Astrocyte (in vitro differentiated cells and primary cell): Measurements from ENCODE around the gene MIA2. TPM values are rescaled to one million over a fixed set of nuclear protein-coding genes. Genes with fewer than 3 reads are reported as not detected.
"Not testable (repeated sequence)": the region's sequence is repeated elsewhere in the genome, so short reads cannot be mapped to it uniquely, and the experiment has no call there.

Source experiments
- DNase-seq: peaks from one replicate; pipeline ENCODE4 v3.0.0-alpha.2; 2010; ENCODE audit warnings: low read depth
- FAIRE-seq: peaks from 2 replicates; lab custom pipeline; 2011; peaks lifted over from hg19 to GRCh38; lab: Jason Lieb, UNC
- H2AFZ ChIP-seq: 2 replicates; pipeline ENCODE4 v1.6.0; 2012; ENCODE audit warnings: low read depth, low read length, inconsistent platforms
- H3K27ac ChIP-seq: 2 replicates; pipeline ENCODE4 v1.5.1; 2011; ENCODE audit warnings: low read depth, low read length, inconsistent platforms
- H3K27me3 ChIP-seq: 2 replicates; pipeline ENCODE4 v1.6.0; 2011; ENCODE audit warnings: low read length, inconsistent platforms; ENCODE audit not compliant: insufficient read depth
- H3K36me3 ChIP-seq: 2 replicates; pipeline ENCODE4 v1.5.1; 2011; ENCODE audit warnings: low read length, inconsistent platforms; ENCODE audit not compliant: insufficient read depth
- H3K4me1 ChIP-seq: 2 replicates; pipeline ENCODE4 v1.5.1; 2011; ENCODE audit warnings: low read length, inconsistent platforms; ENCODE audit not compliant: insufficient read depth
- H3K4me2 ChIP-seq: 2 replicates; pipeline ENCODE4 v1.6.0; 2012; ENCODE audit warnings: low read length, inconsistent platforms
- H3K4me3 ChIP-seq: 2 replicates; pipeline ENCODE4 v1.5.1; 2011; ENCODE audit warnings: low read depth, mild to moderate bottlenecking, low read length, inconsistent platforms; ENCODE audit not compliant: insufficient read depth
- H3K79me2 ChIP-seq: 2 replicates; pipeline ENCODE4 v1.6.0; 2012; ENCODE audit warnings: mild to moderate bottlenecking, low read length, inconsistent platforms; ENCODE audit not compliant: insufficient read depth
- H3K9ac ChIP-seq: 2 replicates; pipeline ENCODE4 v1.6.0; 2012; ENCODE audit warnings: mild to moderate bottlenecking, low read length, inconsistent platforms
- H3K9me3 ChIP-seq: 2 replicates; pipeline ENCODE4 v1.5.1; 2012; ENCODE audit warnings: low read depth, mild to moderate bottlenecking, low read length, inconsistent platforms; ENCODE audit not compliant: insufficient read depth
- H4K20me1 ChIP-seq: 2 replicates; pipeline ENCODE4 v1.6.0; 2012; ENCODE audit warnings: low read length, inconsistent platforms; ENCODE audit not compliant: insufficient read depth
- H3K27ac Mint-ChIP-seq: one replicate; pipeline ENCODE4 v1.8.0; 2021; ENCODE audit warnings: mild to moderate bottlenecking, mixed read lengths; ENCODE audit not compliant: unreplicated experiment
- H3K27me3 Mint-ChIP-seq: one replicate; pipeline ENCODE4 v1.8.0; 2021; ENCODE audit warnings: low read depth, mixed read lengths; ENCODE audit not compliant: unreplicated experiment
- H3K36me3 Mint-ChIP-seq: one replicate; pipeline ENCODE4 v1.8.0; 2021; ENCODE audit warnings: low read depth, mixed read lengths; ENCODE audit not compliant: unreplicated experiment
- H3K4me1 Mint-ChIP-seq: one replicate; pipeline ENCODE4 v1.8.0; 2021; ENCODE audit warnings: low read depth, mixed read lengths; ENCODE audit not compliant: unreplicated experiment
- H3K4me3 Mint-ChIP-seq: one replicate; pipeline ENCODE4 v1.8.0; 2021; ENCODE audit warnings: mild to moderate bottlenecking, moderate library complexity, mixed read lengths; ENCODE audit not compliant: unreplicated experiment
- H3K9me3 Mint-ChIP-seq: one replicate; pipeline ENCODE4 v1.8.0; 2021; ENCODE audit warnings: mild to moderate bottlenecking, mixed read lengths; ENCODE audit not compliant: unreplicated experiment
- CTCF ChIP-seq: IDR thresholded peaks from 2 replicates; pipeline ENCODE4 v1.5.1; 2011; ENCODE audit warnings: low read depth, mild to moderate bottlenecking, inconsistent platforms, low read length, moderate library complexity; ENCODE audit not compliant: insufficient read depth
- EZH2 ChIP-seq: IDR thresholded peaks from 2 replicates; pipeline ENCODE4 v1.6.1; 2012; ENCODE audit warnings: mild to moderate bottlenecking, low read length, inconsistent platforms; ENCODE audit not compliant: insufficient read depth
- total RNA-seq: library from RNA; stranded (reverse); gene quantifications from 2 replicates; pipeline ENCODE4 v1.2.1, GENCODE V29; 2021

The MIA2 gene
- total RNA-seq, 1 donor from 2014 or later, result 18.2 TPM

- Histone ChIP-seq H3K4me1 (no peaks in the 10 kb centered on the region), H3K4me3 (no peak overlapping the region), H3K9me3 (no peaks in the 10 kb centered on the region), H3K4me2 (no peak overlapping the region), H3K36me3 (no peaks in the 10 kb centered on the region), H3K27me3 (no peaks in the 10 kb centered on the region), H3K9ac (no peak overlapping the region), H4K20me1 (peaks cover 5% of the 10 kb centered on the region), H2AFZ (no peak overlapping the region), H3K79me2 (peaks cover 5% of the 10 kb centered on the region), H3K27ac (no peak overlapping the region)
- Mint-ChIP-seq H3K4me3 (no peak overlapping the region), H3K36me3 (peaks cover 37% of the 10 kb centered on the region), H3K27me3 (no peaks in the 10 kb centered on the region), H3K4me1 (peaks cover 2% of the 10 kb centered on the region), H3K27ac (no peak overlapping the region), H3K9me3 (peaks cover 28% of the 10 kb centered on the region)
- TF ChIP-seq CTCF (no peak), EZH2 (no peak)
- DNase-seq (no peak), FAIRE-seq (no peak)
These were observed 126.6 kb downstream of the MIA2 start for GRCh38 chr14:39360316-39360715.

- not testable (repeated sequence) for H3K4me2 ChIP-seq, H3K27me3 ChIP-seq, H2AFZ ChIP-seq, H3K36me3 ChIP-seq, FAIRE-seq, H3K9me3 ChIP-seq, H3K4me1 ChIP-seq, H3K27me3 Mint-ChIP-seq, H3K9ac ChIP-seq, H3K4me1 Mint-ChIP-seq, H3K4me3 Mint-ChIP-seq, H3K27ac Mint-ChIP-seq, H3K27ac ChIP-seq, H3K4me3 ChIP-seq, DNase-seq
- Mint-ChIP-seq H3K36me3 (peaks cover 39% of the 10 kb centered on the region), H3K9me3 (peaks cover 27% of the 10 kb centered on the region)
- peaks cover 14% of the 10 kb centered on the region for H4K20me1 ChIP-seq
- H3K79me2 ChIP-seq, result peaks cover 17% of the 10 kb centered on the region
These were observed 127.8 kb downstream of the MIA2 start for GRCh38 chr14:39361556-39361955.

GRCh38 chr14:39364509-39364908 is 130.8 kb downstream of the MIA2 start:
- Histone ChIP-seq H3K4me3 (no peak overlapping the region), H3K79me2 (peaks cover 23% of the 10 kb centered on the region), H3K27me3 (no peaks in the 10 kb centered on the region), H3K4me1 (peaks cover 3% of the 10 kb centered on the region), H3K9ac (no peak overlapping the region), H3K27ac (no peak overlapping the region), H4K20me1 (peaks cover 33% of the 10 kb centered on the region), H3K36me3 (no peaks in the 10 kb centered on the region), H2AFZ (no peak overlapping the region), H3K4me2 (no peak overlapping the region), H3K9me3 (no peaks in the 10 kb centered on the region)
- no peak overlapping the region for H3K27ac Mint-ChIP-seq
- FAIRE-seq, result peak; percentile 55
- peaks cover 18% of the 10 kb centered on the region for H3K4me1 Mint-ChIP-seq
- H3K4me3 Mint-ChIP-seq, result no peak overlapping the region
- H3K27me3 Mint-ChIP-seq, result no peaks in the 10 kb centered on the region
- H3K36me3 Mint-ChIP-seq, result peaks cover 23% of the 10 kb centered on the region
- TF ChIP-seq CTCF (no peak), EZH2 (no peak)
- DNase-seq, result no peak
- peaks cover 19% of the 10 kb centered on the region for H3K9me3 Mint-ChIP-seq
